Measurements from ENCODE around the gene STMP1. TPM values are rescaled to one million over a fixed set of nuclear protein-coding genes. Genes with fewer than 3 reads are reported as not detected.

The STMP1 gene
- total RNA-seq, 1 experiment from 2014 or later, result 38.4 TPM

- H3T11ph ChIP-seq (ENCODE audit: low read length), result no peak overlapping the region
- no peaks in the 10 kb centered on the region for H3K79me1 ChIP-seq (ENCODE audit: insufficient read depth, low read depth, low read length, poor library complexity, severe bottlenecking)
- no peak overlapping the region for H3K9ac ChIP-seq (ENCODE audit: extremely low read depth, insufficient read length, low read length)
- no peak overlapping the region for H2AFZ ChIP-seq (ENCODE audit: low read length)
- Mint-ChIP-seq H3K27me3 (ENCODE audit: low read depth) (no peaks in the 10 kb centered on the region; the same call in 1 of the 2 replicates), H3K4me3 (no peak overlapping the region), H3K27ac (no peak overlapping the region; a peak in 1 of 7 replicates), H3K4me1 (peaks cover 7 to 14% of the 10 kb centered on the region in 2 experiments; a peak in 3 of 4 replicates), H3K9me3 (no peaks in the 10 kb centered on the region), H3K36me3 (ENCODE audit: insufficient read depth in 1 of 3, low read depth in 3 of 3) (no peaks in the 10 kb centered on the region)
- DNase-seq, result no peak
- no peaks in the 10 kb centered on the region for H4K20me1 ChIP-seq (ENCODE audit: control insufficient read depth, insufficient read depth, insufficient read length)
- H3K9me3 ChIP-seq (ENCODE audit: control insufficient read depth, low read depth, low read length), result no peaks in the 10 kb centered on the region
- H3K23me2 ChIP-seq (ENCODE audit: insufficient read length, low read depth, low read length, poor library complexity, severe bottlenecking), result no peaks in the 10 kb centered on the region
- no peak overlapping the region for H3K56ac ChIP-seq (ENCODE audit: insufficient read length, low read depth, low read length)
- no peak overlapping the region for H2BK20ac ChIP-seq (ENCODE audit: low read depth, low read length, poor library complexity, severe bottlenecking)
- no peaks in the 10 kb centered on the region for H3K27me3 ChIP-seq (ENCODE audit: insufficient read depth, low read length)
- no peak overlapping the region for H3K4ac ChIP-seq (ENCODE audit: low read depth, low read length)
- WGBS (ENCODE audit: extremely low coverage, insufficient read length, low lambda C conversion rate), result no CpG with 5 or more reads among the region's 4 CpGs
- H2BK120ac ChIP-seq (ENCODE audit: low read depth, low read length, poor library complexity, severe bottlenecking), result no peak overlapping the region
- H3K4me1 ChIP-seq (ENCODE audit: insufficient read depth, low read length), result no peaks in the 10 kb centered on the region; the same call in 1 of the 2 replicates
- no peak overlapping the region for H4K5ac ChIP-seq (ENCODE audit: insufficient read length, low read depth, low read length)
- no peak for TF ChIP-seq CTCF (conservative IDR thresholded peaks at IDR 0.05)
- H3K14ac ChIP-seq (ENCODE audit: insufficient read depth, low read length), result no peak overlapping the region; the same call in 1 of the 2 replicates
- no peak overlapping the region for H2BK15ac ChIP-seq (ENCODE audit: low read depth, low read length)
- H3K27ac ChIP-seq (ENCODE audit: insufficient read length, low read depth, low read length), result no peak overlapping the region
- no peaks in the 10 kb centered on the region for H3K79me2 ChIP-seq (ENCODE audit: insufficient read depth, low read length)
- no peak overlapping the region for H3K4me2 ChIP-seq (ENCODE audit: insufficient read depth, insufficient read length, low read length)
- no peak overlapping the region for H2BK12ac ChIP-seq (ENCODE audit: insufficient read length, low read depth, low read length)
- H2AK5ac ChIP-seq (ENCODE audit: insufficient read length, low read length), result no peak overlapping the region
- no peak overlapping the region for H2BK5ac ChIP-seq (ENCODE audit: insufficient read length, low read length)
- H3K23ac ChIP-seq (ENCODE audit: insufficient read length, low read depth, low read length), result no peak overlapping the region
- H4K91ac ChIP-seq (ENCODE audit: insufficient read length, low read depth, low read length), result no peak overlapping the region
- no peak overlapping the region for H3K18ac ChIP-seq (ENCODE audit: insufficient read length, low read depth, low read length)
- no peak overlapping the region for H4K8ac ChIP-seq (replicated peaks; ENCODE audit: insufficient read length, low read depth, low read length)
Measured at GRCh38 chr7:135713836-135714470, 51.6 kb downstream of the STMP1 start.

Data from H9 (cell line).